PC-9 (cell line): ENCODE measurements around the gene MYO3B.

Experiments
- EZH2 ChIP-seq: fragments of 200-600 bp; sonication (generic); IDR thresholded peaks from 2 replicates; pipeline ENCODE4 v1.8.0; 2017; ENCODE audit warnings: antibody characterized with exemption, low read depth
- TF ChIP-seq, protein P1 (sequence below): fragments of 200-600 bp; sonication (generic); conservative IDR thresholded peaks from 2 replicates; pipeline ENCODE4 v1.6.1; 2017; ENCODE audit warnings: mixed run types, antibody characterized with exemption, mild to moderate bottlenecking, moderate library complexity

DNA sequence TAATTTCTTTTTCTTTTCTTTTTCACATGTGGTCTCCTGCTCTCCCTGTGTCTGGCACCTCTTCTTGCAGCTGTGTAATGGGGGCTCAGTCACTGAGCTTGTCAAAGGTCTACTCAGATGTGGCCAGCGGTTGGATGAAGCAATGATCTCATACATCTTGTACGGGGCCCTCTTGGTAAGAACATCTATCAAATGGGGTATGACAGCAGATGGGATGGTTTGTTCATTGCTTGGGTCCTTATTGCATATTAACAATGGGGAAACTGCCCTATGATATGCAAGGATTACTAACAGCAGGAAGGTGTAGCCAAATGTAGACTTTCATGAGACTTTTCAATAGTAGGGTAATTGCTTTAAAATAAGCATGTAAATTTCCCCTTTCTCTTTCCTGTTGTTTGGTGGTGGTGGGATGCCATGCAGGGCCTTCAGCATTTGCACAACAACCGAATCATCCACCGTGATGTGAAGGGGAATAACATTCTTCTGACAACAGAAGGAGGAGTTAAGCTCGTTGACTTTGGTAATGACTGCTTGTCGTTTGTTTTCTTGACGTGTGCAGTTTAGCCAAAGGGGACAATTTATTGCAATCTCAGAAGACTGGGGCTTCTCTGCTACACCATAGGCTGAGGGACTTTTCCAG, 36.5 kb downstream of the MYO3B start:
- TF ChIP-seq EZH2: no peak
- TF ChIP-seq, protein P1, sequence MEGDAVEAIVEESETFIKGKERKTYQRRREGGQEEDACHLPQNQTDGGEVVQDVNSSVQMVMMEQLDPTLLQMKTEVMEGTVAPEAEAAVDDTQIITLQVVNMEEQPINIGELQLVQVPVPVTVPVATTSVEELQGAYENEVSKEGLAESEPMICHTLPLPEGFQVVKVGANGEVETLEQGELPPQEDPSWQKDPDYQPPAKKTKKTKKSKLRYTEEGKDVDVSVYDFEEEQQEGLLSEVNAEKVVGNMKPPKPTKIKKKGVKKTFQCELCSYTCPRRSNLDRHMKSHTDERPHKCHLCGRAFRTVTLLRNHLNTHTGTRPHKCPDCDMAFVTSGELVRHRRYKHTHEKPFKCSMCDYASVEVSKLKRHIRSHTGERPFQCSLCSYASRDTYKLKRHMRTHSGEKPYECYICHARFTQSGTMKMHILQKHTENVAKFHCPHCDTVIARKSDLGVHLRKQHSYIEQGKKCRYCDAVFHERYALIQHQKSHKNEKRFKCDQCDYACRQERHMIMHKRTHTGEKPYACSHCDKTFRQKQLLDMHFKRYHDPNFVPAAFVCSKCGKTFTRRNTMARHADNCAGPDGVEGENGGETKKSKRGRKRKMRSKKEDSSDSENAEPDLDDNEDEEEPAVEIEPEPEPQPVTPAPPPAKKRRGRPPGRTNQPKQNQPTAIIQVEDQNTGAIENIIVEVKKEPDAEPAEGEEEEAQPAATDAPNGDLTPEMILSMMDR: no peak
